Kidney (tissue), 14 donors: ENCODE measurements around the gene ACBD5. TPM values are rescaled to one million over a fixed set of nuclear protein-coding genes. Genes with fewer than 3 reads are reported as not detected.

ENCODE experiments used
- DNase-seq, 5 donors: peaks; one replicate each; pipeline ENCODE4 v3.0.0-alpha.2; 2013 to 2020
- FAIRE-seq: peaks from 2 replicates; lab custom pipeline; 2012; peaks lifted over from hg19 to GRCh38; lab: Jason Lieb, UNC
- H3K27ac ChIP-seq, 2 donors: one replicate each; pipeline ENCODE4 v1.7.0; 2013; ENCODE audit warnings: low read depth in 2 of 2, low read length in 2 of 2, inconsistent platforms in 1 of 2
- H3K27me3 ChIP-seq: one replicate; pipeline ENCODE4 v1.7.1; 2013; ENCODE audit warnings: low read length, inconsistent platforms; ENCODE audit not compliant: control insufficient read depth, insufficient read depth
- H3K36me3 ChIP-seq, 3 donors: one replicate each; pipeline versions ENCODE4 v1.7.0 to v1.7.1; 2013; ENCODE audit warnings: low read length in 3 of 3, control low read depth in 1 of 3, inconsistent platforms in 1 of 3; ENCODE audit not compliant: insufficient read depth in 3 of 3, control insufficient read depth in 2 of 3
- H3K4me1 ChIP-seq, 3 donors: one replicate each; pipeline versions ENCODE4 v1.7.0 to v1.7.1; 2013; ENCODE audit warnings: low read length in 3 of 3, inconsistent platforms in 1 of 3, low read depth in 1 of 3; ENCODE audit not compliant: control insufficient read depth in 2 of 3, insufficient read depth in 2 of 3
- H3K4me3 ChIP-seq, 3 donors: one replicate each; pipeline versions ENCODE4 v1.7.0 to v1.8.1; 2013; ENCODE audit warnings: low read length in 3 of 3, control low read depth in 1 of 3, inconsistent platforms in 1 of 3
- H3K9ac ChIP-seq, 3 donors: one replicate each; pipeline versions ENCODE4 v1.7.0 to v1.7.1; 2013; ENCODE audit warnings: low read length in 3 of 3, control low read depth in 1 of 3, inconsistent platforms in 1 of 3
- H3K9me3 ChIP-seq, 3 donors: one replicate each; pipeline versions ENCODE4 v1.7.0 to v1.7.1; 2013; ENCODE audit warnings: low read length in 3 of 3, control low read depth in 1 of 3, inconsistent platforms in 1 of 3; ENCODE audit not compliant: control insufficient read depth in 2 of 3, insufficient read depth in 1 of 3
- intact Hi-C: fragments of 100-400 bp; cut with DNase I; formaldehyde crosslinking; loops from one replicate; pipeline ENCODE4 v1.11.1; 2022
- polyA plus RNA-seq: library from polyadenylated mRNA; stranded (reverse); fragments of 350-450 nt; fragmentation: Illumina TruSeq; extraction: RNeasy Lipid Tissue Mini Kit (QIAGEN cat#74804); gene quantifications from one replicate; pipeline ENCODE4 v1.2.3, GENCODE V29; 2014; ENCODE audit warnings: low read depth, low replicate concordance; ENCODE audit not compliant: insufficient read depth
- total RNA-seq: library from RNA; stranded (reverse); fragmentation: NEBNext Ultra II Directional; extraction: Animal tissue kit (Norgen Biotek cat#: 25700); gene quantifications from one replicate; pipeline ENCODE4 v1.2.1, GENCODE V29; 2021
- TF ChIP-seq, protein P1 (sequence below): IDR thresholded peaks from 3 replicates; pipeline ENCODE4 v1.5.1; 2012; ENCODE audit warnings: mild to moderate bottlenecking, moderate library complexity, borderline replicate concordance; ENCODE audit not compliant: insufficient read depth; ENCODE audit errors: extremely low read depth
- donor health status: control.
- donor health status: control.
- donor health status: control.
- donor health status: control.
- donor health status: control.
- donor health status: DM: yes; HTN: yes; CAD: no.
- donor health status: Normal renal cell carcinoma (clear cell type).

Gene ACBD5
- total and polyA plus RNA-seq, 2 donors from 2014 or later = 22.5 to 32.6 TPM

DNA sequence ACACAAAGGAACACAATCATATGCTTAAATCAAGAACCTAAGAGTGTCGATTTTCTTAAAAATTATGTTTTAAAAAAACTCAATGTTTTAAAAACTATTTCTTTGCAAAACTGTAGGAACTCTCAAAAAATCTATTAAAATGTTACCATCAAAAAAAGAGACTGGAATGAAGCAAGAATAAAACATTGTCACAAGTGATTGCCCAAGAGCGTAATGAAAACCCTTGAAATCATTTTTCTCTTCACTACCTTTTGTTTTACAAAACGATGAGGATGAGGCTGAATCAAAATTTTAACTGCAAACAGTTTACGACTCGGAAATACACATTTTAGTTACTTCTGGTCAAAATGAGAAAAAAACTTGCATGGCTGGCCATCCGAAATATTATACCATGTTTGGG is 87.3 kb downstream of the ACBD5 start:
- no peaks in the 10 kb centered on the region for H3K9me3 ChIP-seq

GRCh38 chr10:27152687-27153086 is 87.9 kb downstream of the ACBD5 start:
- Histone ChIP-seq H3K4me1 (peaks cover 3 to 11% (median 6%) of the 10 kb centered on the region in 3 donors), H3K27ac (no peak overlapping the region), H3K9me3 (no peaks in the 10 kb centered on the region), H3K4me3 (peak overlapping the region; percentile 90 to 99 (median 90)), H3K9ac (peak overlapping the region in 2 of 3 donors; percentile 49 to 81), H3K36me3 (peaks cover 2 to 3% (median 2%) of the 10 kb centered on the region in 3 donors), H3K27me3 (no peaks in the 10 kb centered on the region)
- DNase-seq = no peak
- TF ChIP-seq, protein P1, sequence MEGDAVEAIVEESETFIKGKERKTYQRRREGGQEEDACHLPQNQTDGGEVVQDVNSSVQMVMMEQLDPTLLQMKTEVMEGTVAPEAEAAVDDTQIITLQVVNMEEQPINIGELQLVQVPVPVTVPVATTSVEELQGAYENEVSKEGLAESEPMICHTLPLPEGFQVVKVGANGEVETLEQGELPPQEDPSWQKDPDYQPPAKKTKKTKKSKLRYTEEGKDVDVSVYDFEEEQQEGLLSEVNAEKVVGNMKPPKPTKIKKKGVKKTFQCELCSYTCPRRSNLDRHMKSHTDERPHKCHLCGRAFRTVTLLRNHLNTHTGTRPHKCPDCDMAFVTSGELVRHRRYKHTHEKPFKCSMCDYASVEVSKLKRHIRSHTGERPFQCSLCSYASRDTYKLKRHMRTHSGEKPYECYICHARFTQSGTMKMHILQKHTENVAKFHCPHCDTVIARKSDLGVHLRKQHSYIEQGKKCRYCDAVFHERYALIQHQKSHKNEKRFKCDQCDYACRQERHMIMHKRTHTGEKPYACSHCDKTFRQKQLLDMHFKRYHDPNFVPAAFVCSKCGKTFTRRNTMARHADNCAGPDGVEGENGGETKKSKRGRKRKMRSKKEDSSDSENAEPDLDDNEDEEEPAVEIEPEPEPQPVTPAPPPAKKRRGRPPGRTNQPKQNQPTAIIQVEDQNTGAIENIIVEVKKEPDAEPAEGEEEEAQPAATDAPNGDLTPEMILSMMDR = no peak
- intact Hi-C loops = no loop called here
- no peak for FAIRE-seq

More for the DNA sequence above, 87.3 kb downstream of the ACBD5 start:
- Histone ChIP-seq H3K36me3 (no peaks in the 10 kb centered on the region), H3K4me3 (peak overlapping the region; percentile 90 to 99 (median 90)), H3K9ac (peak overlapping the region; percentile 61 to 100 (median 81)), H3K27me3 (no peaks in the 10 kb centered on the region), H3K4me1 (peaks cover 3 to 11% (median 6%) of the 10 kb centered on the region in 3 donors), H3K27ac (no peak overlapping the region)
- intact Hi-C loops = no loop called here
- TF ChIP-seq, protein P1 = no peak
- FAIRE-seq (no peak), DNase-seq (peak in 1 of 5 donors; percentile 6)

DNA sequence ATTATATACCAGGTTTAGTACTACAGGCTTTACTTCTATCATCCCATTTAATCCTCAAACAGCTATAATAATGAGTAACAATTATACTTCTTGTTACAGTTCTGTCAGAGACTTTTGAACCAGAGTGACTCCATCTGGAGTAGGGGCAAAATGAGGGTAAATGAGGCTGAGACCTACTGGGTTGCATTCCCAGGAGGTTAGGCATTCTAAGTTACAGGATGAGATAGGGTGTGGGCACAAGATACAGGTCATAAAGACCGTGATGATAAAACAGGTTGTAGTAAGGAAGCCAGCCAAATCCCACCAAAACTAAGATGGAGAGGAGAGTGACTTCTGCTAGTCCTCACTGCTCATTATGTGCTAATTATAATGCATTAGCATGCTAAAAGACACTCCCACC is 90.3 kb downstream of the ACBD5 start:
- Histone ChIP-seq H3K4me3 (no peak overlapping the region), H3K36me3 (peaks cover 8 to 22% (median 13%) of the 10 kb centered on the region in 3 donors), H3K9ac (no peak overlapping the region), H3K4me1 (peaks cover 3 to 11% (median 6%) of the 10 kb centered on the region in 3 donors), H3K27me3 (no peaks in the 10 kb centered on the region), H3K9me3 (no peaks in the 10 kb centered on the region), H3K27ac (no peak overlapping the region)
- TF ChIP-seq, protein P1 = no peak
- intact Hi-C loops = no loop called here
- FAIRE-seq = no peak
- DNase-seq = no peak

GRCh38 chr10:27147701-27148100 is 92.9 kb downstream of the ACBD5 start:
- Histone ChIP-seq H3K27ac (no peak overlapping the region), H3K9me3 (no peaks in the 10 kb centered on the region), H3K36me3 (peaks cover 8 to 27% (median 13%) of the 10 kb centered on the region in 3 donors), H3K4me3 (no peak overlapping the region), H3K9ac (no peak overlapping the region), H3K4me1 (peaks cover 0 to 5% (median 2%) of the 10 kb centered on the region in 3 donors), H3K27me3 (no peaks in the 10 kb centered on the region)
- intact Hi-C loops = no loop called here
- DNase-seq = no peak
- TF ChIP-seq, protein P1 = no peak
- FAIRE-seq = no peak
